ENCODE data around the gene UCK1.

Gene UCK1

GRCh38 chr9:131475956-131476776, 54.9 kb downstream of the UCK1 start:
- DNase-seq = no peak

GRCh38 chr9:131475111-131475955, 55.7 kb downstream of the UCK1 start:
- DNase-seq = no peak

- no peak for DNase-seq
Observed at GRCh38 chr9:131474711-131475110, 56.4 kb downstream of the UCK1 start.

- DNase-seq = no peak
Observed at GRCh38 chr9:131473891-131474290, 57.2 kb downstream of the UCK1 start.
